Effector CD8-positive, alpha-beta T cell (primary cell): ENCODE results near the gene KRT76.
"Not testable (repeated sequence)": the region's sequence is repeated elsewhere in the genome, so short reads cannot be mapped to it uniquely, and the experiment has no call there.

Experiments used
- DNase-seq: peaks from one replicate; lab custom pipeline; 2025; lab: John Stamatoyannopoulos, UW

Gene KRT76

DNA sequence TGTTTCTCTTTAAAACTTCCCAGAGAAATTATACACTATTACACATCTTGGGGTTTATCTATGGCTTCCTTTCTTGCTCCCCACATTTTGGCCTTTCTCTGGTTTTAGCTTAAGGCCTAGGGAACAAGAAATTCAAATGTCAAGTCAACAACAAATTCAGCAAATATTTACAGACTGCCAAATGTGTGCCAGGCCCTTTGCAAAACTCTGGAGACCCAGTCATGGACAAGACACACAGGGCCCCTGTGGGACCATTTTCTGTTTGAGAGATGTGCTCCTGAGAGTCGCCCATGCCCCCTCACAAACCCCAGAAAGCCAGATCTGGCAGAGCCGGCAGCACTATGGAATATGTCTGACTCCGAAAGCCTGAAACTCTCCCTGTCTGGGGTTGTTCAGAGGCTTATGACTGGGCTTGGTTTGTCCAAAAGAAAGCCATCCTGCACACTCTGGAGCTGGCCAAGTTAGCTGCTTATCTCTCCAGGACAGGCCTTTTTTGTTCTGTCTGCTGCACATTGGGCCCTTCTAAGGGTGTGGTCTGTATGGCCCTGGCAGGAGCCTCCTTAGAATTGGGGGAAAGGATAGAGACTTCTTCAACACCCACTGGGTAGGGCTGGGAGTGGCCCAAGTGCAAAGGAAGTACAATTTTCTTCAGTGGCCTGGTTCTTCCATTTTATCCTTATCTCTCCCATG is 19.8 kb upstream of the KRT76 start:
- no peak for DNase-seq

DNA sequence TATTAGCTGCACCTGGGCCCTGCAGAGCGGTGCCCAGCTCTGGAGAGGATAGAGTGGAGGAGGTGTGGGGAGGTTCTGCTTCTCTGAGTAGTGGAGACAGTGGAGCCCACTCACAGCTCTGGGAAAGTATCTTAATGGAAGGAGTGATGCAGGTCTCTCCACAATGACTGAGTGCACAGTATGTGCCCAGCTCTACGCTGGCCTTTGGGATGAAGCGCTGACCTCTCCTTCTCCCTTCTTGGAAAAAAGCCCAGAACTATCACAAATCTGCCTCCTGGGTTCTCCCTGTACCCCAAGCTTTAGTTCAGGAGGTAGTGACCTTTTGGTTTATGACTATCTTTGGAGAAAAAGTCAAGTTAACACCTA is 19.3 kb upstream of the KRT76 start:
- no peak for DNase-seq

DNA sequence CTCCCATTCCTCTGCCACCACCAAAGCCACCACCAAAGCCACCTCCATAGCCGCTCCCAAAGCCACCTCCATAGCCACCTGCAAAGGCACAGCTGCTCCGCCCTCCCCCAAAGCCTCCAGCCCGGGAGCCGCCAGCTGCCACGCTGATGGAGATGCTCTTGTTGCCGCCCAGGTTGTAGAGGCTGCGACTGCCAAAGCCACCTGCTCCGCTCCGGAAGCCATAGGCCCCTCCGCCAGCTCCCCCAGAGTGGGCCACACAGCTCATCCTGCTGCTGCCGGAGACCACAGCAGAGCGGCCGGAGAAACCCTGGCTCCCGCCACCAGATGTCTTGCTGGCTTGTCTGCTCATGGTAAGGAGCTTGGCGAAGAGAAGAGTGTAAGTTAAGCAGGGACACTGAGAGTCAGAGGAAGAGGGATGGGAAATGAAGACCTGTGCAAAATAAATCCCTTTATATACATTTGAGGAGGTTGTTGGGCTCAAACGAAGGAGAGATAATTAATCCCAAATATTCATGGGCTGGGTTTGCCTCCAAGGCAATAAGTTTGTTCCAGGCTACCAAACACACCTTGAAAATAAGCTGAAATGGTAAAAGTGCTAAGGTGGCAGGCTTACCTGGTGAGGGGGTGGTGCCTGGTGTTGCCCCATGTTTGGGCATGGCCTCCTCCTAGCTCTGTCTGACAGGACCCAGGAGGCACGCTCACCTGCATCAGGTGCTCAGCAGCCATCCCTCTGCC is 18.7 kb upstream of the KRT76 start, which contains the start of gene KRT3:
TSS of gene KRT3 (minus strand) at position 424 of the 735 bp plus-strand sequence. CDS start at position 349, 75 bp downstream.
- no peak for DNase-seq

DNA sequence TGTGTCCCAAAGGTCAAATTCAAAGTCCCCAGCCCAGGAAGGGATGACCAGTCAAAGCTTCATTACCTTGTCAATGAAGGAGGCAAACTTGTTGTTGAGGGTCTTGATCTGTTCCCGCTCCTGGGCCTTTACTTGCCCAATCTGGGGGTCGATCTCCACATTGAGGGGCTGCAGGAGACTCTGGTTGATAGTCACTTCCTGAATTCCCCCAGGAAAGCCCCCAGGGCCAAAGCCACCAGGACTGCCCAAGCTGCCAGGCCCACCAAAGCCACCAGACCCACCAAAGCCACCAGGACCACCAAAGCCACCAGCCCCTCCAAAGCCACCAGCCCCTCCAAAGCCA is 18.2 kb upstream of the KRT76 start:
- not testable (repeated sequence) for DNase-seq

DNA sequence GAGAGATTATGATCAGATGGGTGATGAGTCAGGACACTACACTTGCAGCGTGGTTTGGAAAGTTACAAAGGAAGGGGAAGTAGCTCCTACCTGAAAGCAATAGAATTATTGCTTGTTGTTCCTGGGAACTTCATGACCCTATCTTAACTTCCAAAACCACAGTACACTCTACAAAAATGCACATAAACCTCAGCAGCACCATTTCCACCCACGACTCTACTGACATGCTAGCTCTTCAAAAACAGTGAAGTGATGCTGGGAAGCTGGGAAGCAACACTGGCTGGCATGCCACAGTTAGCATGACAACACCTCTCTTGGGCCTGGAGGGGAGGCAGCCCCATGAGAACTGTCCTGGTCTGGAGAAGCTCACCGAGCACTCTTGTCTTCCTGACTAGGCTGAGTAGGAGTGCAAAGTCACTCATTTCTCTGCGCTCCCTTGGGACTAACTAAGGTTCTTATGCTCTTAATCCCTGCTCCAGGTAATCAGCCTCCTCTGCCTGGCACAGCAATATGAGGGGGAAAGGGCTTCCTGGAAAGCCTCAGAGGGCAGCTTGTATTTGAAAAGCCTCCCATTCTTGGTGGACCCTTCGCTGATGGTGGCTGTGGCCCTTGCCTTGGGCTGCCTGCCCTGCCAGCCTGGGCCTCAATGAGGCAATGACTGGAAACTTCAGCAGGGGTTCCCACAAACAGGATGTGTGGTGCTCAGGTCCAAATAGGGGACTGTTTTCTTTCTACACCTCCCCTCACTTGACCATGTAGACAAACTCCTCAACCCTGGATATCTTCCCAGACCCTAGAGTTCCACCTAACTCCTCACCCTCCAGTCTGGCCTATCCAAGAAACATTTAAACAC is 17.6 kb upstream of the KRT76 start:
- DNase-seq, result no peak

DNA sequence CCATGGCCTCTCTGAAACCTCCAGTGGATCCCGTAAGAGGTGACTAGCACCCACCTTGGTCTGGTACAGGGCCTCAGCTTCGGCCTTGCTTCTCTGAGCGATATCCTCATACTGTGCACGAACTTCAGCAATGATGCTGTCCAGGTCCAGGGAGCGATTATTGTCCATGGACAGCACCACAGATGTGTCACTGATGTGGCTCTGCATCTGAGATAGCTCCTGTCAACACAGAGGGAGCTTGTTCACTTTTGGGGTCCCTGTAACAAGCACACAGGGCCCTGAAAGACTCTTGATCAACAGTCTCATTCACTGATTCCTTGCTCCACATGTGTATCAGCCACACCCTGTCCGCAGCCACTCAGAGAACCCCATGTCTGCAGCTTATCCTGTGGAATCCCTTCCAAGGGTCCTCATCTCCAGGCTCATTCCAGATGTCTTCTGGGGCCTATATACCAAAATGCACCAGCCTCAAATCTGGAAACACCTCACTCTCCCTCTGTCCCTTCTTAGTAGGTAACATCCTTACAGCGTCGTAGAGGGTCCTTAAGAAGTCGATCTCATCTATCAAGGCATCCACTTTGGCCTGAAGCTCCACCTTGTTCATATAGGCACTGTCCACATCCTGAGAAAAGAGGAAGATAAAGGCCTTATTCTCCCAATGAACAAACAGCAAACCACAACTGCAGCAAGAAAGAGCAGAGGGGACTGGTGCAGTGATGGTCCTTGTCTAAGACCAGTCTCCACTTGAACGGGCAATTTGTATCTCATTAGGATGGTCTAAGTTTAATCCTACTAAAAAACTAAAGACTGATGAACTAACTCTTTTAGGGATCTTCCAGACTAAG is 15.3 kb upstream of the KRT76 start:
- DNase-seq, result no peak

DNA sequence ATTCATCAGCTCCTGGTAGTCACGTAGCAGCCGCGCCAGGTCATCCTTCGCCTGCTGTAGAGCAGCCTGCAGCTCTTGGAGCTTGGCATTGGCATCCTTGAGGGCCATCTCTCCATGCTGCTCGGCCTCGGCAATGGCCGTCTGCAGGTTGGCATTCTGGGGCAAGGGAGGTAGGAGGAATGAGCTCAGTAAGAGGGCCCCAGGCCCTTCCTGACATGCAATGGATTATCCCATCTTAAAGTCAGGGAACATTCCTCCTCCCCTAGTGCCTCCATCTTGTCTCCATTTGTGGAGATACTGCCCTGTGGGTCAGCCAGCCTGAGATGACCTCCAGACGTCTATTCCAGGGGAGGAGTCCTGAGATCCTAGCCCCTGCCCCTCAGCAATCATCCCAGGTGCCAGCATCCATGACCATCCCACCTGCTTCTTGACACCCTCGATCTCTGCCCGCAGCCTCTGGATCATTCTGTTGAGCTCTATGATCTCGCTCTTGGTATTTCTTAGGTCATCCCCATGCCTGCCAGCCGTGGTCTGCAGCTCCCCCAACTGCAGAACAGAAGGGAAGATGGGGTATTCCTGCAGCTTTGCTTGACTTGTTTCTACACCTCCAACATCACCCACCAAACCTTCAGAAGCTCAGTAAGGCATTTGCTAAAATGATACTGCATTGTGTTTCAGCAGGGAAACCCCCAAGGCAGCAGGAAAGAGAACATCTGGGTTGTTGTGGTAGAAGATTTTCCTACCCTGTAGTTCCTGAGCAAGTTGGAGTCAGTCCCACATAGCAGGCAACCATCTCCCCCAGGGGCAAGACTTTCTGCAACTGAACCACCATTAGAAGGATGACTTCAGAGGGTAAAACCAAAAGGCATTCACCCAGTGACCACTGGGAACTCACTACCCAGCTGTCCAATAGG is 14.4 kb upstream of the KRT76 start:
- DNase-seq, result no peak

DNA sequence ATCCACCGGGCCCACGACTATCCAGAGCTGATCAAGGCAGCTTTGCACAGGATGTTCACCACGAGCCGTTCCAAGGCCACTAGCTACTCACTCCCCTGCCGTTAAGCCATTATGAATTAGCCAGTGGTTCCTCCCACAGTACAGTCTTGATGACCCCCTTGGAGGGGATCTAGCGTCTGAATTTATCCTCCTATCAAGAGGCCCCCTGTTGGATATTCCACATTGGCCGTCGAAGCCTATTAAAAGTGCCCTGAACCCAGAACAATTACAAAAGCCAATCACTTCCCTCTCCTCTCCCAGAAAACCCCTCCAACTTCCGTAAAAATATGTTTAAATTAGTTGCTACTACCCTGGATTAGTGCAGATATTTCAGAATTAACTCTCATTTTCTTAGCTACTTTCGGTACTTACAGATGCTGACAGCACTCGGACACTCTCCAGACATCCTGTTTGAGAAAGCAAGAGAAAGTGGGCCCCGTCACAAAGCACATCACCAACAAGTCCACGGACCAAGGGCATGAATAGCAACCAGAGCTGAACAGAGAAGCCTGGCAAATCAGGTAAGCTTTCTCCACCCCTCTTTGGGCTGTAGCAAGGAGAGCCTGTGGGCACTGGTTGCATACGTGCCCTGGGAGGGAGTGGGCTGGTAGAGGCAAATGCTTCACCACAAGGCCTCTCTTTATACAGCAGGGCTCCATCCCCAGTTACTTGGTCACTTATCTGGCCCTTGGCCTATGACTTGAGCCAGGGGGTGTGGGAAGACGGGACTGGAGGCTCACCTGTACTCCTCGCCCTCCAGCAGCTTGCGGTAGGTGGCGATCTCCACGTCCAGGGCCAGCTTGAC is 13.5 kb upstream of the KRT76 start:
- no peak for DNase-seq

DNA sequence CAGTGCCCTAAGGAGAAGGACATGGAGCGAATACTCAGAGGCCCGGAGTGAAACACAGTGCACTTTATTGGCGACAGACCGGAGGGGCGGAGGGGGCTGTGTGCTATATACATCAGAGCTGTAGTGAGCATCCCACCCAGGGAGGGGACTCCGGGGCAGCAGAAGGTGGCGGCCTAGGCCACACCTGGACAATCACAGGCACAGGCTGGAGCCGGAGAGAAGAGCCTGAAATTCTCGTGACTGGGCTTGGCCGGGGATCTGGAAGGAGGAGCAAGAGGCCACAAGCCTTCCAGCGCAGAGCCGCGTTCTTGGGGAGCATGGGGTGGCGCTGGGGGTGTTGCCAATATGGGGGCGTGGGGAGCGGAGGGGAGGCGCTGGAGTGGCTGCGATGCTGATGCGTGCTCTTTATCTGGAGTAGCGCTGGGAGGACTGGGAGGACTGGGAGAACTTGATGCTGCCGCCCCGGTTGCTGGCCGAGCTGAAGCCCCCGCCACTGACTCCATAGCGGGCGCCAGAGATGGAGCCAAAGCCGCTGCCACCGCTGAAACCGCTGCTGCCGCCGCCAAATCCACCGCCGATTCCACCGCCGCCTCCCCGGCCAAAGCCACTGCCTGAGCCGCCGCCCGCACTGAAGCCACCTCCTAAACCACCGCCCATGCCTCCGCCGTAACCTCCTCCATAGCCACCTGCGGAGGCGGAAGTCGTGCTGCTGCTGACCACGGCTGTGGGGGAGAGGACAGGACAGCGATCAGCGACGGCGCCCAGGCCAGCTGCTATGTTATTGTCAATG is 12.7 kb upstream of the KRT76 start:
- no peak for DNase-seq

DNA sequence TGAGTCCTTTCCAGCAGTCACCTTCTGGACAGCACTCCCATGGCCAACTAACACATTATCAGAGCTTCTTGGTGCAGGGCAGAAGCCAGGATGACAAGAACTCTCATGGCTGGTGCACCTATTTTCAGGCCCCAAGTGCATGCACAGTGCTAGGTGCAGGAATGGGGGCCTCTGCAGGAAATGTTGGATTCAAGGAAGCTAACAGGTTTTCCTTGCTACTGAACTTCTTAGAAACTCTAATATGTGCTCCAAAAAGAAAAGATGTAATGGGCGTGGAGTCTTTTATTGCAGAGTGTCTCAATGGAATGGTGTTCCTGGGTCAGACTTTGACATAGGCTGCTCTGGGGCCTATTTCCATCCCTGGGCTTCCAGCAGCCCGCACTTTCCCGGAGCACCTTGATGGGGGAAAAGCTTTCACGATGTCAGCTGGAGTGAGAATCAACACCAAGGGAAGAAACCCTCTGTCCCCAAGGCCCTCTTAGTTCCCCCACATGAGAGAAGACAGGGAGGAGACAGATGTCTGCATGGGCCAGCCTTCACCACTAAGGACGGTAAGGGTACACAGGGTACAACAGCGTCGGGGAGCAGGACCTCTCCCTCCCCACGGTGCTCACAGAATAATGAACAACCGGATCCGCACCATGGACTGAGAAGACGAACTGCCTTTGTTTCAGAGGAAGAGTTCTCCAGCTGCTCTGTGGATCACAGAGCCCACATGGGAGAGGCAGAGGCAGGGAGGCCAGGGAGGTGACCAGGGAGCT is 11.9 kb upstream of the KRT76 start:
- DNase-seq, result no peak

DNA sequence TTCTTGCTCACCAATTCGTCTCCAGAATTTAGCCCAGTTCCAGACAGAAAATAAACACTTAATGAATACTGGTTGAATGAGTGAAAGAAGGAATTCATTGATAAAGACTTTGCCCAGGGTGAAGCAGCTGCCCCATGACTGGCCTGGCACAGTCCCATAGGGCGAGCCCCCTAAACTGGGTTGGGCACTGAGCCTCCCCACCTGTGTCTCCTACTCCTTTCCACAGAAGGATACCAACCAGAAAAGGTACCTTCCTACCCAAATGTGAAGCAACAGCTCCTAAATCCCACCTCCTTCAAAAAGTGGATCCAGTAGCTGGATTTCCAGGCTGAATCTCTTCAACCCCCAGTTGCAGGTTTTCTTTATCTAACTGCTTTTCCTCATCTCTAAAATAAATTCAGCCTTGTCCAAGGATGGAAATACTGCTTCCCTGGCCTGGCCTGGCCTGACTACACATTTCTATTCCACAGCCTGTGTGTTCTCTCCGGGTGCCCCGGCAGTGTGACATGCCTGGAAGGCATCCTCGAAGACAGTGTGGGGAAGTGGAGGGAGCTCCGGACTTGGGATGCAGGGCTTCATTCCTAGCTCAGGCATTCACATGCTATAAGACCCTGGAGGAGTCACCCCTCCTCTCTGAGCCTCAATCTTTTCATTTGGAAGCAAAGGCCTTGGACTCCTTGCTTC is 11.2 kb upstream of the KRT76 start:
- no peak for DNase-seq

DNA sequence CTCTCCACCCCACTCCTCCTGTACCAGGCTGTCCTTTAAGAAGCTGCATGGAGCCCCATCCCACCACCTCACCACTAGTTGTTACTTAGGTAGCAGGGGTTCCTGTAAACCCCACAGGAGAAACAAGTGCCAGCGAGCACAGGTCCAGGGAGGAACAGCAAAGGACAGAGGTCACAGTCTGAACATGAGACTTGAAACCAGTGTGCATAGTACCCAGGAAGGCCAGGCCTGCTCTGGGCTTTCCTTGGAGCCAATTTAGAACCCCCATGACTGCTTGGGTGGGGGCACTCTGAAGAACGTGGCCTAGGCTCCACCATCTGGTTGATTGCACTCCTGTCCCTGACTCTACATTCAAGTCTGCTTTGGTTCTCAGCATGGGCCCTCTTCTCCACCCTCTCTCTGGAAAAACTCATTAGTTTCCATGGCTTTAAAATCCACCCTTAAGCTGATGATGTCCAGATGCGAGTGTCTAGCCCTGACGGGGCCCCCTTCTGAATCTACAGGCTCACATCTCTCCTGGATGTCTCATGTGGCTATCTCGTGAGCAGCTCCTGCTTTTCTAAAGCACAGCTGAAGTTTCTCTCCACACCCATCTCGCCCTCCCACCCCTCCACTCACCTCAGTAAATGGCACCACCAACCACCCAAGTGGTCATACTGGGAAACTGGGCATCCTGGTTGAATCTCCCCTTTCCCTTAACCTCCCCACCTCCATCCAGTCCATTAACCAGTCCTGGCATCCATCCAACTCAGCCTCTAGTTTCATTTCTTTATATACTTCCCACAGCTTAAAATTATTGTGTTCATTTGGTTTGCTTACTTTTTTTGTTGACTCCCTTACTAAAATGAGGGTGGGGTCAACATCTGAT is 10.4 kb upstream of the KRT76 start:
- DNase-seq, result no peak

DNA sequence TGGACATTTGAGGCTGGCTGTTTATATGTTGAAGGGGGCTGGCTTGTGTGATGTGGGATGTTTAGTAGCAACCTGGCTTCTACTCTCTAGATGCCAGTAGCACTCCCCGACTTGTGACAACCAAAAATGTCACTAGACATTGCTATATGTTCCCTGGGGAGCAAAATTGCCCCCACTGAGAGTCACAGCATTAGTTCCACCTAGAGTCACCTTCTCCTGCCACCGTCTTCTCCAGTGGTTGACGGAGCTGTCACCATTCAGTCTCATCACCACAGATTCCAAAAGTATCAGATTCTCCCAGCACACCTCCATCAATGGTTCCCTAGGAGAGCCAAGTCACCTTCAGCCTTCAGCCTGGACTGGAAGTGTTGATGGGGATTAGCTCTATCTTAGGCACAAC is 7.8 kb upstream of the KRT76 start:
- no peak for DNase-seq

DNA sequence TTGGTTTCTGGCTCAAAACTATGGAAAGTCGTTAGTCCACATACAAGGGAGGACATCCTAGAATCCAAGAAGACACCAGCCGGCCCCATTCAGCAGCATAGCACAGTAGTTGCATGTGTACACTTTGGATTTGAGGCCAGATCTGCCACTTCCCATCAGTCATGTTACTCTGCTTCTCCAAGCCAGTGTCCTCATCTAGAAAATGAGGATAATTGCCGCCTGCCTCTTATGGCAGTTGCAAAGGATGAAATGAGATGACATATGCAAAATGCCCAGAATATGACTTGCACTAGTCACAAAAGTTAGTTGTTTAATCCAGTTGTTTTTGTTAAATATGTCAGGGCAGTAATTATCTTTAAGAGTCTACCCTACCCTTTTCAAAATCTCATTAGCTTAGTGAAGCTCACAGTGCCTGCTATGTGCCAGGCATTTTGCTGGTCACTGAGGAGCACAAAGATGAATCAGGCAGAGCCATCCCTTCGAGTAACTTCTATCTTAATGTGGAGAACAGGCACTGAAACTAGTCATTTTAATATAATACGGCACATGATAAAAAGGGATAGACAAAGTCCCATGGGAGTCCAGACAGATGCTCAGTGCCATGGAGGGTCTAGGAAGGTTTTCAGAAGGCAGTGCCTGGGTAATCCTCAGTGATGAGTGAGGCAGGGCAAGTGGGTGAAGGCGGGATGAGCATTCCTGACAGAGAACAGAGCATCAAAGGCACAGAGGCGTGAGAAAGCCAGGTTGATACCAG is 6.6 kb upstream of the KRT76 start:
- DNase-seq, result no peak

DNA sequence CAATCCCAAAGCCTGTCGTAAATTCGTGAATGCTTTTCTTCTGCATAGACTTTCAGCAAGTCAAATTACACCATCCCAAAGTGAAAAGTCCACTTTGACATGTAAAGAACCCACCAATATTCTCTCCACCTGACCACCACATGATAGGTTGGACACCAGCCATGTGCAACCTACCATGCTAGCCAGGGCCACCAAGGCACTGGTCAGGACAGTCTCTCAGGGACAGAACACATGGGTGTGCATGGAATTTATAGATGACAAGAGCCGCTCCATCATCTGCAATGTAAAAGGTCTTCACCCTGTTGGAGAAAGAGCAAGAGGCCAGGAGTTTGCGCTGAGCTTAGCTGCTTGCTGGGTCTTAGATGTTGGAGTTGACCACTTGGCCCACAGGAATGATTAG is 5.4 kb upstream of the KRT76 start:
- DNase-seq, result no peak
